Epithelial cell of proximal tubule (primary cell): ENCODE results near the gene SAP25. TPM values are rescaled to one million over a fixed set of nuclear protein-coding genes. Genes with fewer than 3 reads are reported as not detected.
A peak's percentile ranks its signal among the peaks of the same experiment; 100 is the strongest.

ENCODE experiments used
- DNase-seq: peaks from one replicate; pipeline ENCODE4 v3.0.0-alpha.2; 2011; ENCODE audit warnings: low read depth
- H3K4me3 ChIP-seq: 2 replicates; pipeline ENCODE4 v1.5.1; 2011; ENCODE audit warnings: low read depth, mild to moderate bottlenecking, low read length
- CTCF ChIP-seq: conservative IDR thresholded peaks from 2 replicates; pipeline ENCODE4 v1.5.1; 2012; ENCODE audit warnings: low read depth, mild to moderate bottlenecking, low read length
- total RNA-seq: library from RNA; depleted of rRNA; stranded (reverse); fragments of >200 nt; gene quantifications from 2 replicates; pipeline ENCODE4 v1.2.3, GENCODE V29; 2015

Gene SAP25
- total RNA-seq, 1 donor from 2014 or later, result 1.7 TPM

DNA sequence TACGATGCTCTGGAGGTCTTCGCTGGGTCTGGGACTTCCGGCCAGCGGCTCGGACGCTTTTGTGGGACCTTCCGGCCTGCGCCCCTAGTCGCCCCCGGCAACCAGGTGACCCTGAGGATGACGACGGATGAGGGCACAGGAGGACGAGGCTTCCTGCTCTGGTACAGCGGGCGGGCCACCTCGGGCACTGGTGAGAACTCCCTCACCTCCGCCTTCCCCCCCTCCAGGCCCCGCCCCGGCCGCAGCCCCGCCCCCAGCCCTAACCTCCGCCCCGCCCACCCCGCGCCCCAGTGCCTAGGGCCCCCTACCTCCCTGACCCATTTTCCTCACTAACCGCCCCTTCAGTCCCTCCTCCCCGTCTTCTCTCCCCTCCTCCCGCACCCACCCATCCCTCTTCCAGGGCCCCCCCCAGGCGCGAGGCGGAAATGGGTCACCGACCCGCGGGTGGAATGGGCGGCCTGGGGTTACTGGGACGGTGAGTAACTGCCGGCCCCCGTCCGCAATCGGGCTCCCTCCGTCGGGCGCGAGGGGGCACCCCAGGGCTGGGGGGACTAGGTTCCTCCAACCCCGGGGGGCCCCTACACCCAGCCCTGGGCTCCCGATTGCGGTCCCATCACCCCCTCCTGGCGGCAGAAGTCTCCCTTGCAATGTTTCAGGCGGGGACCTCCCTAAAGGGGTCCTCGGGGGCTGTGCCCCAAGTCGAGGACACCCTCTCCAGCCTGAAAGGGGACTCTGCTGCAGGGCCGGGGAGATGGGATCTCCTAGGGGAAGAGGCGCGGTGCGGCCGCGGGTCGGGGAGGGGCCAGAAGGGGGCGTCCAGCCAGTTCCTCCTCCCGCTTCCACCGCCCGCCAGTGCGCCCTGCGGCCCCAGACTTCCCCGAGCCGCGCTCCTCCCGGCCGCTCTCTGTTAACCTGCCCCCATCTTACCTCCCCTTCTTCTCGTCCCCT, 30.6 kb upstream of the SAP25 start:
- H3K4me3 ChIP-seq, result peak overlapping the region; percentile 84
- DNase-seq, result no peak
- TF ChIP-seq CTCF, result peak; percentile 45

- peak overlapping the region; percentile 84 for H3K4me3 ChIP-seq
- no peak for DNase-seq
- TF ChIP-seq CTCF, result no peak
These were observed 30.0 kb upstream of the SAP25 start for GRCh38 chr7:100603726-100604027.

- no peak for TF ChIP-seq CTCF
- no peak for DNase-seq
- no peak overlapping the region for H3K4me3 ChIP-seq
These were observed 29.4 kb upstream of the SAP25 start for GRCh38 chr7:100602889-100603725.

DNA sequence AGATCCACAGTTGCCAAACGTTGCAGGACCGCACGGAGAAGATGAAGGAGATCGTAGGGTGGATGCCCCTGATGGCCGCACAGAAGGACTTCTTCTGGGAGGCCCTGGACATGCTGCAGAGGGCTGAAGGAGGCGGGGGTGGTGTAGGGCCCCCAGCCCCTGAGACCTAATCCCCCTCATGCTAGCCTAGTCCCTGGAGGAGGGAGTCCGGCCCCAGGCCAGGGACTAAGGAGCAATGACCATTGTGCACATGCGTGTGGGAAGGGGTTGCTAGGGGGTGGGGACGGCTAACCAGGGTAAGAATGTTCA, 27.0 kb upstream of the SAP25 start:
- DNase-seq, result no peak
- no peak overlapping the region for H3K4me3 ChIP-seq
- no peak for TF ChIP-seq CTCF

DNA sequence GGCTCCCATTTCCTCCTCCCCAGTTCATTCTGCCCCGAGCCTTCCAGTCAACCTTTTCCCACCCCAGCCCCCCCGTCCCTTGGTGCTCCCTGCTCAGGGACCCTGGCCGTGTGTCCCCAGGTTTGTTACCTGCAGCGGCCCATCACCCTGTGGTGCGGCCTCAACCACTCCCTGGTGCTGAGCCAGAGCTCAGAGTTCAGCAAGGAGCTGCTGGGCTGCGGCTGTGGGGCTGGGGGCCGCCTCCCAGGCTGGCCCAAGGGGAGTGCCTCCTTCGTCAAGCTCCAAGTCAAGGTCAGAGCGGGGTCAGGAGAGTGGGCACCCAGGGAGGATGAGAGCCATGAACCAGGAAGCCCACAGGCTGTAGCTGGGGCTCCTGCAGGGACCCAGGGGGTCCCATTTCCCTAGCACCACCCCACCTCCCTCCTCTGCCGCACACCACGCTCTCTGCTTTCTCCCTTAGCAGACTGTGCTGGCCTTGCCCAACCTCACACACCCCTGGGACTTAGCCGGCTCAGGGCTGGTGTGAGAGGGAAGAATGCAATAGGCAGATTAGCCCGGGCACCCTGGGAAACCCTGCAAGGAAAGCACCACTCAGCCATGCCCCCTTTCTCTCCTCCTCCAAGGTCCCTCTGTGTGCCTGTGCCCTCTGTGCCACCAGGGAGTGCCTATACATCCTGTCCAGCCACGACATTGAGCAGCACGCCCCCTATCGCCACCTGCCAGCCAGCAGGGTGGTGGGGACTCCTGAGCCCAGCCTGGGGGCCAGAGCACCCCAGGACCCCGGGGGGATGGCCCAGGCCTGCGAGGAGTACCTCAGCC, 26.4 kb upstream of the SAP25 start:
- TF ChIP-seq CTCF, result no peak
- no peak for DNase-seq
- H3K4me3 ChIP-seq, result no peak overlapping the region

- no peak for DNase-seq
- no peak overlapping the region for H3K4me3 ChIP-seq
- no peak for TF ChIP-seq CTCF
These were observed 24.7 kb upstream of the SAP25 start for GRCh38 chr7:100598425-100598824.
